Muscle layer of colon (tissue), 2 donors: ENCODE data around the gene KRTAP4-3.
"Not testable (repeated sequence)": the region's sequence is repeated elsewhere in the genome, so short reads cannot be mapped to it uniquely, and the experiment has no call there.

ENCODE experiments used
- H3K27ac ChIP-seq: one replicate; pipeline ENCODE4 v1.7.0; 2013; ENCODE audit warnings: low read depth, mild to moderate bottlenecking, low read length, moderate library complexity
- H3K27me3 ChIP-seq, 2 donors: one replicate each; pipeline ENCODE4 v1.7.0; 2013; ENCODE audit warnings: low read length in 2 of 2, mild to moderate bottlenecking in 2 of 2; ENCODE audit not compliant: insufficient read depth in 2 of 2, control insufficient read depth in 1 of 2
- H3K36me3 ChIP-seq: one replicate; pipeline ENCODE4 v1.7.0; 2013; ENCODE audit warnings: mild to moderate bottlenecking, low read length; ENCODE audit not compliant: insufficient read depth
- H3K4me1 ChIP-seq: one replicate; pipeline ENCODE4 v1.7.0; 2013; ENCODE audit warnings: mild to moderate bottlenecking, low read length; ENCODE audit not compliant: insufficient read depth
- H3K4me3 ChIP-seq, 2 donors: one replicate each; pipeline ENCODE4 v1.7.0; 2013; ENCODE audit warnings: low read length in 2 of 2, low read depth in 1 of 2, mild to moderate bottlenecking in 1 of 2, moderate library complexity in 1 of 2
- H3K9ac ChIP-seq: one replicate; pipeline ENCODE4 v1.7.0; 2013; ENCODE audit warnings: low read length
- H3K9me3 ChIP-seq: one replicate; pipeline ENCODE4 v1.7.0; 2013; ENCODE audit warnings: mild to moderate bottlenecking, low read length
- donor health status: abdominal sarcoma.
- donor health status: Adenocarcinoma of cecum.

Gene KRTAP4-3

GRCh38 chr17:41150026-41150425, 18.0 kb downstream of the KRTAP4-3 start:
- no peak overlapping the region for H3K4me3 ChIP-seq
- no peak overlapping the region for H3K9ac ChIP-seq
- no peaks in the 10 kb centered on the region for H3K36me3 ChIP-seq
- H3K27ac ChIP-seq = no peak overlapping the region
- no peaks in the 10 kb centered on the region for H3K9me3 ChIP-seq
- no peaks in the 10 kb centered on the region for H3K27me3 ChIP-seq
- no peaks in the 10 kb centered on the region for H3K4me1 ChIP-seq

DNA sequence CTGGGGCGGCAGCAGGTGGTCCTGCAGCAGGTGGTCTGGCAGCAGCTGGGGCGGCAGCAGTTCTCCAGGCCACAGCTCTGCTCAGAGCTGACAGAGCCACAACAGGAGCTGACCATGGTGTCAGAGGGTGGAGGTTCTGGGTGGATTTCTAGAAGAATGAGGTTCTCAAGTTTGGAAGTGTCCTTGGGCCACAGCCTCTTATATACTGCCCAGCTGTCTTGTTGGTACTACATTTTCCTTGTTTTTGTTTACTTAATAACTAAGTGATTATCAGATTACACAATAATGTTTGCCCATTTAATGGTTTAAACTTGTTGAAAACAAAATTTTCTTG, 18.4 kb downstream of the KRTAP4-3 start, which contains the start of gene KRTAP4-5:
Gene KRTAP4-5, minus strand, starts transcription at position 174 of the 334 bp plus-strand sequence. Its CDS starts 58 bp downstream, at position 116.
- no peaks in the 10 kb centered on the region for H3K36me3 ChIP-seq
- H3K27ac ChIP-seq = no peak within 1 kb of the TSS
- H3K9ac ChIP-seq = no peak within 1 kb of the TSS
- no peaks in the 10 kb centered on the region for H3K27me3 ChIP-seq
- no peaks in the 10 kb centered on the region for H3K4me1 ChIP-seq
- H3K4me3 ChIP-seq = no peak within 1 kb of the TSS
- no peaks in the 10 kb centered on the region for H3K9me3 ChIP-seq

DNA sequence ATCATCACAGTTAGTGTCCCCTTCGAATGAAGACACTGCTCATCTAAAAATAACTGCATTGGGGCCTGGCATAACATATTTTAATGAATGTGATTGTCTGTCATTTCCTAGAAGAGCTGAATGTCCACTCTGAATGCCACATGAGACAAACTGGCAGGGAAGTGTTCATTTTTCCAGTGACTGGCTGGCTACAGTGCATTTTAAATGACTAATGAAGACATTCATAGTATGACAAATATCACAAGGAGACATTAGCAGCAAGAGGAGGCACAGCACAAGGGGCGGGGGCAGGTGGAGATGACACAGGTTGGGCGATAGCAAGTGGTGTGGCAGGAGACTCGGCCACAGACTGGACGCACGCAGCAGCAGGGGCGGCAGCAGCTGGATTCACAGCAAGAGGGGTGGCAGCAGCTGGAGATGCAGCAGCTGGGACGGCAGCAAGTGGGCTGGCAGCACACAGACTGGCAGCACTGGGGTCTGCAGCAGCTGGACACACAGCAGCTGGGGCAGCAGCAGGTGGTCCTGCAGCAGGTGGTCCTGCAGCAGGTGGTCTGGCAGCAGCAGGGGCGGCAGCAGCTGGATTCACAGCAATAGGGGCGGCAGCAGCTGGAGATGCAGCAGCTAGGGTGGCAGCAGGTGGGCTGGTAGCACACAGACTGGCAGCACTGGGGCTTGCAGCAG, 18.9 kb downstream of the KRTAP4-3 start:
- H3K4me1 ChIP-seq, H3K4me3 ChIP-seq, H3K9me3 ChIP-seq, H3K9ac ChIP-seq, H3K36me3 ChIP-seq, H3K27ac ChIP-seq, H3K27me3 ChIP-seq: not testable (repeated sequence)

DNA sequence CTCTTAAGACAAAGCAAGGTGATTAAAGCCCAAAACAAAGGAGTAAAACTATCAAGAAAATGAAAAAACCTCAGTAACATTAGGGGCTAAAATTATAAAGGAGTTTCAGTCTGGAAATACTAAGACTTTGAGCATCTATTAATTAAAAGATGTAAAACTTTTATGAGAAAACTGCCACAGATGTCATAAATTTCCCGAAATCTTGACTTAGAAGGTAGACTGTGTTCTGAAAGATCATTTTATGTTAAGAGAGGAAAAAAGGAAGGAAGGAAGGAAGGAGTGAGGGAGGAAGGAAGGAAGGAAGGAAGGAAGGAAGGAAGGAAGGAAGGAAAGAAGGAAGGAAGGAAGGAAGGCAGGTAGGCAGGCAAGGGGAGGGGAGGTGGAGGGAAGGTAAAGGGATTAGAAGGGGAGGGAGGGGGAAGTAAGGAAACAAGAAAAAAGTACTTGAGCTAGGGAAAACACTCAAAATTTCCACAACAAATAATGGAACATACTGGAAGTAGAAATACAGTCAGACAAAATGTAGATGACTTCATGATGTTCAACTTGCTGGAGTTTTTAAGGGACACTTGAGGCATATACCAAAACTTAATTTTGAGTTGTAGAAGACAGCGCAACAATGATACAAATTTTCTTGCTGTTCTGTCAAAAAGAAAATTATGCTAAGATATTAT, 20.4 kb downstream of the KRTAP4-3 start:
- Histone ChIP-seq H3K4me3 (no peak overlapping the region), H3K9me3 (no peaks in the 10 kb centered on the region), H3K9ac (no peak overlapping the region), H3K4me1 (no peaks in the 10 kb centered on the region), H3K27ac (no peak overlapping the region), H3K36me3 (no peaks in the 10 kb centered on the region), H3K27me3 (no peaks in the 10 kb centered on the region)

GRCh38 chr17:41145261-41145660, 22.8 kb downstream of the KRTAP4-3 start:
- Histone ChIP-seq H3K36me3 (no peaks in the 10 kb centered on the region), H3K4me1 (no peaks in the 10 kb centered on the region), H3K9ac (no peak overlapping the region), H3K4me3 (no peak overlapping the region), H3K27ac (no peak overlapping the region), H3K9me3 (no peaks in the 10 kb centered on the region), H3K27me3 (no peaks in the 10 kb centered on the region)

- Histone ChIP-seq H3K4me3 (no peak overlapping the region), H3K27ac (no peak overlapping the region), H3K9me3 (no peaks in the 10 kb centered on the region), H3K4me1 (no peaks in the 10 kb centered on the region), H3K27me3 (no peaks in the 10 kb centered on the region), H3K9ac (no peak overlapping the region), H3K36me3 (no peaks in the 10 kb centered on the region)
Measured at GRCh38 chr17:41144846-41145245, 23.2 kb downstream of the KRTAP4-3 start.

DNA sequence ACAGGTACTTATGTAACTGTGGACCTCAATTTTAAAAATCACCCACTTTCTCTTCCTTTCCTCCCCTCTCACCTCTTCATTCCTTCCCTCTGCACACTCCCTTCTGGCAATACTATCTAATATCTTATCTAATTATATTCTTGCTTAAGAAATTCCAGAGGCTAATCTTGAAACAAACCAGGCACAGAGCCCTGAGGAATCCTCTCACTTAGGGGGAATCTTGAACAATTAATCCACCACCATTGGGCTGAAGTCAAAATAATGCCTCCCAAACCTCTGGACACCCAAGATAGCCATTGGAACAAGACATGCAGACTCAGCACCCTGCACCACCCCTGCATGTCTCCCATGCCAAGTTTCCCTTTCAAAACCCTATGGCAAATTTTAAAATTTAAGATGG, 26.7 kb downstream of the KRTAP4-3 start:
- no peak overlapping the region for H3K27ac ChIP-seq
- H3K4me1 ChIP-seq = no peaks in the 10 kb centered on the region
- no peaks in the 10 kb centered on the region for H3K36me3 ChIP-seq
- no peak overlapping the region for H3K9ac ChIP-seq
- no peaks in the 10 kb centered on the region for H3K9me3 ChIP-seq
- H3K27me3 ChIP-seq = no peaks in the 10 kb centered on the region
- H3K4me3 ChIP-seq = no peak overlapping the region

GRCh38 chr17:41140360-41141131, 27.5 kb downstream of the KRTAP4-3 start, which contains the start of gene KRTAP4-6:
TSS of gene KRTAP4-6 (minus strand) at chr17:41140544. CDS start at chr17:41140487, 57 bp downstream.
- no peaks in the 10 kb centered on the region for H3K36me3 ChIP-seq
- no peaks in the 10 kb centered on the region for H3K9me3 ChIP-seq
- no peak within 1 kb of the TSS for H3K27ac ChIP-seq
- no peaks in the 10 kb centered on the region for H3K4me1 ChIP-seq
- no peak within 1 kb of the TSS for H3K4me3 ChIP-seq
- H3K27me3 ChIP-seq = no peaks in the 10 kb centered on the region
- H3K9ac ChIP-seq = no peak within 1 kb of the TSS

GRCh38 chr17:41139865-41140264, 28.2 kb downstream of the KRTAP4-3 start:
- H3K36me3 ChIP-seq, H3K27ac ChIP-seq, H3K27me3 ChIP-seq, H3K9me3 ChIP-seq, H3K4me1 ChIP-seq, H3K4me3 ChIP-seq, H3K9ac ChIP-seq: not testable (repeated sequence)

- no peak overlapping the region for H3K4me3 ChIP-seq
Measured at GRCh38 chr17:41133880-41134735, 33.9 kb downstream of the KRTAP4-3 start.

GRCh38 chr17:41131979-41132378, 36.0 kb downstream of the KRTAP4-3 start:
- Histone ChIP-seq H3K9ac (no peak overlapping the region), H3K4me3 (no peak overlapping the region), H3K4me1 (no peaks in the 10 kb centered on the region), H3K27ac (no peak overlapping the region), H3K27me3 (no peaks in the 10 kb centered on the region), H3K9me3 (no peaks in the 10 kb centered on the region), H3K36me3 (no peaks in the 10 kb centered on the region)

More at GRCh38 chr17:41133880-41134735, 33.9 kb downstream of the KRTAP4-3 start:
- no peaks in the 10 kb centered on the region for H3K27me3 ChIP-seq
- no peaks in the 10 kb centered on the region for H3K36me3 ChIP-seq
- H3K27ac ChIP-seq = no peak overlapping the region
- no peak overlapping the region for H3K9ac ChIP-seq
- H3K9me3 ChIP-seq = no peaks in the 10 kb centered on the region
- H3K4me1 ChIP-seq = no peaks in the 10 kb centered on the region
